Mesendoderm (in vitro differentiated cells): Measurements from ENCODE around the gene DHX9.
A peak's percentile ranks its signal among the peaks of the same experiment; 100 is the strongest.

Experiments used
- DNase-seq: peaks from one replicate; pipeline ENCODE4 v3.0.0; 2013
- H2AK5ac ChIP-seq: 2 replicates; pipeline ENCODE4 v1.6.1; 2013; ENCODE audit warnings: low read length, inconsistent platforms
- H2BK120ac ChIP-seq: 2 replicates; pipeline ENCODE4 v1.6.1; 2013; ENCODE audit warnings: low read depth, mild to moderate bottlenecking, low read length, moderate library complexity, mixed read lengths
- H2BK15ac ChIP-seq: replicated peaks from 2 replicates; pipeline ENCODE4 v1.6.1; 2013; ENCODE audit warnings: low read depth, mild to moderate bottlenecking, moderate library complexity
- H2BK5ac ChIP-seq: 2 replicates; pipeline ENCODE4 v1.6.1; 2013; ENCODE audit warnings: low read length, inconsistent platforms
- H3K18ac ChIP-seq: 2 replicates; pipeline ENCODE4 v1.6.1; 2013; ENCODE audit warnings: mild to moderate bottlenecking, low read length, mixed read lengths
- H3K23ac ChIP-seq: one replicate; pipeline ENCODE4 v1.6.1; 2013; ENCODE audit warnings: low read length
- H3K27ac ChIP-seq: 2 replicates; pipeline ENCODE4 v1.5.1; 2013; ENCODE audit warnings: low read depth, mild to moderate bottlenecking, inconsistent platforms, low read length, moderate library complexity
- H3K27me3 ChIP-seq: 2 replicates; pipeline ENCODE4 v1.6.1; 2013; ENCODE audit warnings: low read length, control low read depth, mild to moderate bottlenecking, inconsistent platforms; ENCODE audit not compliant: insufficient read depth, poor library complexity
- H3K36me3 ChIP-seq: 2 replicates; pipeline ENCODE4 v1.6.1; 2013; ENCODE audit warnings: low read length, inconsistent platforms; ENCODE audit not compliant: control insufficient read depth, insufficient read depth
- H3K4ac ChIP-seq: one replicate; pipeline ENCODE4 v1.6.1; 2013; ENCODE audit warnings: low read depth, mild to moderate bottlenecking, low read length, moderate library complexity
- H3K4me1 ChIP-seq: 2 replicates; pipeline ENCODE4 v1.6.1; 2013; ENCODE audit warnings: low read depth, low read length, inconsistent platforms; ENCODE audit not compliant: control insufficient read depth
- H3K4me2 ChIP-seq: 2 replicates; pipeline ENCODE4 v1.6.1; 2013; ENCODE audit warnings: low read length
- H3K4me3 ChIP-seq: 2 replicates; pipeline ENCODE4 v1.5.1; 2013; ENCODE audit warnings: mild to moderate bottlenecking, low read length
- H3K56ac ChIP-seq: one replicate; pipeline ENCODE4 v1.6.1; 2013; ENCODE audit warnings: low read length
- H3K79me1 ChIP-seq: 2 replicates; pipeline ENCODE4 v1.6.1; 2013; ENCODE audit warnings: low read length, inconsistent platforms
- H3K79me2 ChIP-seq: 2 replicates; pipeline ENCODE4 v1.6.1; 2013; ENCODE audit warnings: mild to moderate bottlenecking, low read length; ENCODE audit not compliant: control insufficient read depth, insufficient read depth
- H3K9ac ChIP-seq: 2 replicates; pipeline ENCODE4 v1.6.1; 2013; ENCODE audit warnings: low read length, inconsistent platforms
- H4K5ac ChIP-seq: one replicate; pipeline ENCODE4 v1.6.1; 2013; ENCODE audit warnings: low read length
- H4K8ac ChIP-seq: one replicate; pipeline ENCODE4 v1.6.1; 2013; ENCODE audit warnings: low read depth, mild to moderate bottlenecking, control low read depth, low read length, moderate library complexity
- WGBS: extraction: QIAGEN DNeasy Blood & Tissue Kit; methylation state at CpG from one replicate; pipeline ENCODE4 v1.1.7; 2013; ENCODE audit warnings: low lambda C conversion rate, missing lambda C conversion rate; ENCODE audit not compliant: insufficient coverage; ENCODE audit errors: extremely low coverage; 5-methylcytosine and 5-hydroxymethylcytosine counted together

DHX9 gene

DNA sequence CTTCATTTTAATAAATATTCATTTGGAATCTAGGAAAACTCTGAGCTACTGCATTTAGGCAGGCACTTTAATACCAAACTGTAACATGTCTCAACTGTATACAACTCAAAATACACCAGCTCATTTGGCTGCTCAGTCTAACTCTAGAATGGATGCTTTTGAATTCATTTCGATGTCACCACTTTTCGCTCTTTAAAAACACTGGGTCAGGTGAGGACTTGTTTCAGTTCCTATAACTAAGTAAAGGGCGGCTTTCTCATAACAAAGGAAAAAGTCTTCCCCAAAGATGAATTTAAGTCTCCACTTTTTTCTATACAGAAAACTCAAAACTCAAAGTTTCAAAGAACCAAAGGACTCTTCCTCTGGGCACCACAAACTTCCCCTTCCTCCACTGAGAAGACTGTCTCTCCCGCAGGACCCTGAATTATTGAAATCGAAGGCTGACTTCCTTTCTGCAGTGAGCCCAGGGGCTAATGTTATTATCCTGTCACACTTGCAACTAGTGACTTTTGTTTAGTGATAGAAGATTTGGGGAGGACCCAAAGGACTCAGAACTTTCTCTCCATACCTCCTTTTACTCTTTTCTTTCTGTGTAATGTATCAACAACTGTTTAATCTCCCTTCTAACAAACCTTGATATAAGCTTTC lies 9.7 kb upstream of the DHX9 start:
- Histone ChIP-seq H3K4me3 (no peak overlapping the region), H3K4ac (no peak overlapping the region), H2BK15ac (no peak overlapping the region), H2AK5ac (no peak overlapping the region), H3K9ac (no peak overlapping the region), H3K27ac (no peak overlapping the region), H3K36me3 (no peaks in the 10 kb centered on the region), H3K56ac (no peak overlapping the region), H3K79me1 (no peaks in the 10 kb centered on the region), H3K27me3 (no peaks in the 10 kb centered on the region), H3K4me2 (no peak overlapping the region), H4K5ac (no peak overlapping the region), H3K18ac (no peak overlapping the region), H2BK5ac (no peak overlapping the region), H4K8ac (no peak overlapping the region), H2BK120ac (no peak overlapping the region), H3K79me2 (no peaks in the 10 kb centered on the region), H3K4me1 (no peaks in the 10 kb centered on the region), H3K23ac (no peak overlapping the region)
- WGBS: no CpG with 5 or more reads among the region's 5 CpGs
- no peak for DNase-seq

DNA sequence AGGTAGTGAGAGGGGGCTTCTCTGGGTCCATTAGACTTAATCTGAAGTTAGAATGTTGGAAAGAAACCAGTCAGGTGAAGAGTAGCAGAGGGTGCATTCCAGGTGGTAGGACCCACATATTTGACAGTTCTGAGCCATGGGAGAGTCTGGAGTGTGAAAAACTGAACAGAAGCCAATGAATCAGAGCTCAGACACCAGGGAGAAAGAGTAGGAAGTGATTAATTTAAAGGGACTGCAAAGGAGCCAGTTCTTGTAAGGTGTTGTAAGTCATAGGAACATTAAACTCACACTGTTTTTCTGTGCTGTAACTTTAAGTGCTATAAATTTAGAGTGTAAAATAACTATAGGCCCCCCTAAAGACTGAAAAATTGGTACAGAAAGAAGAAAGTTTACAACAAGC lies 5.9 kb upstream of the DHX9 start:
- no peak for DNase-seq
- Histone ChIP-seq H3K23ac (no peak overlapping the region), H4K5ac (no peak overlapping the region), H2BK120ac (no peak overlapping the region), H3K79me2 (no peaks in the 10 kb centered on the region), H3K9ac (no peak overlapping the region), H2BK5ac (no peak overlapping the region), H3K18ac (no peak overlapping the region), H3K36me3 (no peaks in the 10 kb centered on the region), H2BK15ac (no peak overlapping the region), H3K4me1 (no peaks in the 10 kb centered on the region), H3K4ac (no peak overlapping the region), H3K4me2 (no peak overlapping the region), H3K27ac (no peak overlapping the region), H3K56ac (no peak overlapping the region), H3K27me3 (no peaks in the 10 kb centered on the region), H3K4me3 (no peak overlapping the region), H4K8ac (no peak overlapping the region), H3K79me1 (no peaks in the 10 kb centered on the region), H2AK5ac (no peak overlapping the region)

DNA sequence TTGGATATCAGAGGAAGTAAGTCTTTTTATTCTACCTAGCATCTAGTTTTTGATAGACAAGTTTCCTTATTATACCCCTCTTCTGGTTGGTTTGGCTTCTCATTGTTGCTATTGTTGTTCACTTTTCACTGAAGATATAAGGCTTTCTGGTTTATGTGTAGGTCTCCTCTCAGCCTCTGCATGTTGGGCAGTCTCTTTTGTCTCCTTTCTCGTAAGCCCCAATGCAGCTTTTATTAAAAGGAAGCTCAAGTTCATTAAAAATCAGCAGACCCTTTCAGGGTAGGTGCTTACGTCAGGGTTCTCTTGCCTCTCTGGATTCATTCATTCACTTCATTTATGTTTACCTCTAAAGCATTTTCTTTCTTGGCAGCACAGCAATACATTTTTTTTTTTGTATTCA lies 4.8 kb upstream of the DHX9 start:
- no peak overlapping the region for H3K4me2 ChIP-seq
- H2BK120ac ChIP-seq: no peak overlapping the region
- no peak overlapping the region for H3K9ac ChIP-seq
- H3K18ac ChIP-seq: no peak overlapping the region
- H3K79me2 ChIP-seq: peaks cover 2% of the 10 kb centered on the region
- no peak overlapping the region for H3K23ac ChIP-seq
- no peaks in the 10 kb centered on the region for H3K36me3 ChIP-seq
- H3K27ac ChIP-seq: no peak overlapping the region
- no peak overlapping the region for H3K4me3 ChIP-seq
- H2BK5ac ChIP-seq: no peak overlapping the region
- no peaks in the 10 kb centered on the region for H3K4me1 ChIP-seq
- H3K27me3 ChIP-seq: no peaks in the 10 kb centered on the region
- no peak overlapping the region for H2AK5ac ChIP-seq
- no peaks in the 10 kb centered on the region for H3K79me1 ChIP-seq
- no peak overlapping the region for H4K8ac ChIP-seq
- H3K56ac ChIP-seq: no peak overlapping the region
- DNase-seq: no peak
- H4K5ac ChIP-seq: no peak overlapping the region
- no CpG with 5 or more reads among the region's 2 CpGs for WGBS
- H2BK15ac ChIP-seq: no peak overlapping the region
- H3K4ac ChIP-seq: no peak overlapping the region

DNA sequence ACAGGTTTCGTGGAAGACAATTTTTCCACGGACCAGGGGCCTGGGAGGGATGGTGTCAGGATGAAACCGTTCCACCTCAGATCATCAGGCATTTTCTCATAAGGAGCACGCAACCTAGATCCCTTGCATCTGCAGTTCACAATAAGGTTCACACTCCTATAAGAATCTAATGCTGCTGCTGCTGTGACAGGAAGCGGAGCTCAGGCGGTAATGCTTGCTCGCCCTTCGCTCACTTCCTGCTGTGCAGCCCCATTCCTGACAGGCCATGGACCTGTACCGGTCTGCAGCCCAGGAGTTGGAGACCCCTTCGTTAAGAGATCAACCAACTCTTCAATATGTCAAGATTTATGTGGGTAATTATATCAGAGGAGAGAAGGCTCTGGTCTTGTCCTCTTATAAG lies 3.3 kb upstream of the DHX9 start:
- Histone ChIP-seq H3K4me1 (no peaks in the 10 kb centered on the region), H3K4me3 (no peak overlapping the region), H3K23ac (no peak overlapping the region), H3K79me2 (peaks cover 16% of the 10 kb centered on the region), H2BK5ac (no peak overlapping the region), H2AK5ac (no peak overlapping the region), H3K27ac (no peak overlapping the region), H4K5ac (no peak overlapping the region), H3K79me1 (no peaks in the 10 kb centered on the region), H2BK15ac (no peak overlapping the region), H3K4me2 (no peak overlapping the region), H3K36me3 (no peaks in the 10 kb centered on the region), H4K8ac (no peak overlapping the region), H3K4ac (no peak overlapping the region), H3K9ac (no peak overlapping the region), H3K27me3 (no peaks in the 10 kb centered on the region), H3K56ac (no peak overlapping the region), H2BK120ac (no peak overlapping the region), H3K18ac (no peak overlapping the region)
- WGBS: no CpG with 5 or more reads among the region's 10 CpGs
- DNase-seq: peak; percentile 28

DNA sequence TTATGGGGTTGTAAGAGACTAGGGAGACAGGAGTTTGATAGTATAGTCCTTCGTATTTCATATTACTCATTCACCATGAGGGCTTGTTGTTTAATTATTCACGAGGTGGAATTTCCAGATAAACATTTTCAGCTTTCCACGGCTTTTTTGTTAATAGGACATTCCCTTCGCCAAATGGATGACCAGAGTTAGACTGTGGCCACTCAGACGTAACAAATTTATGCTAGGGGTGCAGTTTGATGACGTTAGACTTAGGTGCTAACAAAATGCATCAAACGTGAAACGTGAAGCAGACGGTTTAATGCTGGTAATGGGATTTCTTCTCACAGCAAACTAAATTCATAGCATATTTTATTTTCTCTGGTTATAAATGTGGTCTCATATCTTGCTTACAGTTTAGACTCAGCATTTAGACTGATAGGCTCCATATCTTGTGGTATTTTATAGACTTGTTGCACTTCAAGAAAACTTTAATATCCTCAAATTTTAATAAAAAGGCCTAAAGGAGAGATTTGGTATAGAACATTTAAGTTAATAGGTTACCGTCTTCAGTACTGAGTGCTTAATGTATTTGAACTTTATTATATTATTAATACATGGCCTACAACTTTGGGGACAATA lies 2.3 kb downstream of the DHX9 start:
- Histone ChIP-seq H3K18ac (no peak overlapping the region), H3K9ac (peak overlapping the region; percentile 35), H3K4me3 (peak overlapping the region; percentile 0), H4K8ac (no peak overlapping the region), H3K56ac (no peak overlapping the region), H3K23ac (no peak overlapping the region), H3K36me3 (peaks cover 4% of the 10 kb centered on the region), H3K4me2 (peak overlapping the region; percentile 3), H2BK5ac (no peak overlapping the region), H3K4me1 (peaks cover 5% of the 10 kb centered on the region), H4K5ac (no peak overlapping the region), H3K27ac (no peak overlapping the region), H3K79me2 (peaks cover 66% of the 10 kb centered on the region), H3K79me1 (no peaks in the 10 kb centered on the region), H2BK120ac (no peak overlapping the region), H2BK15ac (no peak overlapping the region), H3K27me3 (no peaks in the 10 kb centered on the region), H2AK5ac (no peak overlapping the region), H3K4ac (no peak overlapping the region)
- DNase-seq: peak; percentile 13
- WGBS: no CpG with 5 or more reads among the region's 10 CpGs

DNA sequence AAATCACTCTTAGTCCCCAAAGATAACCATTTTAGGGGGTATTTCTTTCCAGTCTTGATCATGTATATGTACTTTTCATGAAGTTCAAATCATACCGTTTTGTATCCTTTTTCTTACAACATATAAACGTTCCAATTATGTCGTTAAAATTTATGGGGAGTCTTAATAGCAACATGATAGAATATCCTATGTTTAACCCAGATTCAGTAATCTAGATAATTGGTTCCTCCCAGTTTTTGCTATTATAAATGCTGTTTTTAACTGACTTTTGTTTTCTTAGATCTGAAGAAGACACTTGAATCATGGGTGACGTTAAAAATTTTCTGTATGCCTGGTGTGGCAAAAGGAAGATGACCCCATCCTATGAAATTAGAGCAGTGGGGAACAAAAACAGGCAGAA lies 3.1 kb downstream of the DHX9 start:
- no peak overlapping the region for H2BK5ac ChIP-seq
- DNase-seq: no peak
- no peak overlapping the region for H2BK120ac ChIP-seq
- H4K8ac ChIP-seq: no peak overlapping the region
- no peak overlapping the region for H4K5ac ChIP-seq
- no peaks in the 10 kb centered on the region for H3K27me3 ChIP-seq
- no CpG with 5 or more reads among the region's 4 CpGs for WGBS
- no peak overlapping the region for H2BK15ac ChIP-seq
- peaks cover 70% of the 10 kb centered on the region for H3K79me2 ChIP-seq
- peaks cover under 1% of the 10 kb centered on the region for H3K79me1 ChIP-seq
- no peak overlapping the region for H3K23ac ChIP-seq
- H3K4ac ChIP-seq: no peak overlapping the region
- peaks cover 4% of the 10 kb centered on the region for H3K36me3 ChIP-seq
- no peak overlapping the region for H3K18ac ChIP-seq
- peak overlapping the region; percentile 24 for H3K9ac ChIP-seq
- H3K27ac ChIP-seq: no peak overlapping the region
- no peak overlapping the region for H3K4me3 ChIP-seq
- H3K4me1 ChIP-seq: peaks cover 5% of the 10 kb centered on the region
- no peak overlapping the region for H3K4me2 ChIP-seq
- H3K56ac ChIP-seq: no peak overlapping the region
- H2AK5ac ChIP-seq: no peak overlapping the region
